Stimulated activated CD8-positive, alpha-beta memory T cell treated with anti-CD3 and anti-CD28 coated beads, Interleukin-15, amount 100 ng/mL, for 48 hours (primary cell): ENCODE measurements around the gene PGBD5.

Source experiments
- DNase-seq, 2 donors: peaks; one replicate each; pipeline ENCODE4 v3.0.0-alpha.2; 2020; ENCODE audit warnings: low read depth in 2 of 2

Gene PGBD5

DNA sequence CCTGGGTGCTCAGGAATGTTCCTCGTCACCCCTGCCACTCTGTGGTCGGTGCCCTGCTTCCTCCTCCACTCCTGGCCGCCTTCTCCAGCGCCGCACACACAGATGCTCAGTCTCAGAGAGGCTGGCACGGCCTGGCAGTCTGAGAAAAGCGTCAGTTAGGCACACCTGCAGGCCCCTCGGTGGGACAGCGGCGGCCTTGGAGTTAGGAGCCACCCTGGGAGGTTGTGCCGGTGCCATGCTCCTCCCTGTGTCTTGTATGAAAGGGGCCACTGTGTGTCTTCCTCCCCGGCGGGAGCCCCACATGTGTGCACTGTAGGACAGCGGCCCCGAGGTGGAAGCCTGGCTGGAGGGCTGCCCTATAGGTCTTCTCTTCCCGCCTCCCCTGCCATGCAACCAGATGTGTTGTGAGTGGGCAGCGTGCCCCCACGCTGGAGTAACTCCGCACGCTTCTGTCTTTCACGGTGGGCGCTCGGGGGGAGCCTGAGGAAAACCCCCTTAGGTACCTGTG lies 145.2 kb downstream of the PGBD5 start:
- DNase-seq = no peak

DNA sequence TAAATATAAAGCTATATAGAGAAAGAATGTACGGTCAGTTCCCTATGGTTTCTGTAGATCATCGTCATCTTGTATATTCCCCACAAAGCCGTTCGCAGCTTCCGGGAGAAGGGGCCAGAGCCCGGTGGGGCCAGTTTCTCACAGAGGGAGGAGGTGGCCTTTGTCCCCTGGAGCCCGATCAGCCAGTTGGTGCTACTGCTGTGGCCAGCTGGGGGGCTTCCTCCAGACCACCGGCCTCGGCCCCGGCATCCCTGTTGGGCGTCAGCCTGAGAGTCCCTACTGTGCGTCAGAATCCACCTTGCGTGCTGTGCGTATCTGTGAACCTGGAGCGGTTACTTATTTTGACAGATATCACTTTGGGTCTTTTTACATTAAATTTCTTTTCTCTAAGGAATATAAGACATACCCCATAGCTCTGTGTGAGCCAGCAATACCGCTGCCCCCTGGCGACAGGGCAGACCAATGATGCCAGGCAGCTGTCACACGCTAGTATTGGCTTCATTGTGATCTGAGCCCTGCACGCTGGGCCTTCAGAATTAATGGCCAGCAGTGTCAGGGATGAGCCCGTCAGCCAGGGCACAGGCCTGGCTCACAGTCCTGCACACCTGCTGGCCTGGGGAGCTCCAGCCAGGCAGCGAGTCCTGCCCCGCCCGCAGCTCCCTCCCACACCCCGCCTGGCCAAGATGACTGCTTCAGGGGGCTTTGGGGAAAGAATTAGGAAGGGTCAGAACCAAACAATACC lies 145.9 kb downstream of the PGBD5 start:
- no peak for DNase-seq

DNA sequence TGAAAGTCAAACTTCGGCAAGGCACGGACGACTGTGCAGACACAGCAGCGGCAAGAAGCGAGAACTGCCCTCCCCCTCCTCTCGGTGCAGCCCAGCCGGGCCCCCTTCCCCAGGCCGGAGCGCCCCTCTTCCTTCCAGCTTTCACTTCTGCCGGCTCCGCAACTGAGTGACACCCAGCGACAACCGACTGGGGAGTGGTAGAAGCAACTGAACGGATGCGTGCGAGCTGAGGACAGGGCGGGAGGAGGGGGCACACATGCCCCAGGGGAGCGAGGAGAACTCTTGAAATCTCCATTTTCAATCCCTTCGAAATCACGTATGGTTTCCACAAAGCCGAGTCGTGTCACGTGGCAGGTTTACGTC lies 146.6 kb downstream of the PGBD5 start:
- DNase-seq = no peak

DNA sequence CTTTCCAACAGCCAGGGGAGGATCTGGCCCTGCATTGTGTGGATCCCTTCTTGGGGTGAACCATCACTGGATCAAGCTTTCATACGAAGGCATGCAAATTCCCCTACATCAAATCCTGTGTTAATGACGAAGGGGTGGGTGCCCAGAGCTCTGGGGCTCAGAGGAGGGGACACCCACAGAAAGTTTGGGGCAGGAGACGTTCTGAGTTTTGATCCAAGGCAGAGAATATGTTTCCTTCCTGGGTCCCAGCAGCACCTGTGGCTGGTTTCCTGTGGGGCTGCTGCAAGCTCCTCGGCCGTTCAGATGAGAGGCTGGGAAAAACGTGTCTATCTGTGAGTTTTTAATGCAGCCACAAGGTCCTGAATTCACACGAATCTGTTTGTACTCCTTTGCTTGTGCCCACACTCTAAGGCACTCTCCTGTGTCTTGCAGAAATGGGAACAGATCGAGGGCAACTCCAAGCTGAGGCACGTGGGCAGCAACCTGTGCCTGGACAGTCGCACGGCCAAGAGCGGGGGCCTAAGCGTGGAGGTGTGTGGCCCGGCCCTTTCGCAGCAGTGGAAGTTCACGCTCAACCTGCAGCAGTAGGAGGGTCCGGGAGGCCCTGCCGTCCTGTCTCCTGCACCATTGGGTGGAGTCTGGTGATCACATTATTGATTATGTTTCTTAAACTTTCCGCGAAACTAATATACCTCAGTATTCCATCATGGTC lies 147.1 kb downstream of the PGBD5 start:
- DNase-seq = no peak

DNA sequence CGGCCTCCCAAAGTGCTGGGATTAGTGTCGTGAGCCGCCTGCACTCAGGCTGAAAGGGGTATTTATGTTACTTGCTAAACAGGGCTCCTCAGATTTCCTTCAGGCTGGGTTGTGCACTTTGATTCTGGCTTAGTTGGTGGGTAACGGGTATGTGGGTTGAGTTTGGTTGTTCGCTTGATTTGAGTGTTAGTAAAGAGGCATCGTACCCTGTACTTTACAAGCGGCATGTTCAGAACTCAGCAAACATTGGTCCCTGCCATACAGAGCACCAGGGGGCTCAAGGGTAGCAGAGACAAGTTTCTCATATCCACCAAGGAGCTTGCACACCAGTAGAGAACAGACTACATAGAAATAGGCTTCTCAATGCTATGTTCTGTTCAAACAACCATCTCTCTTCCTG lies 147.8 kb downstream of the PGBD5 start:
- DNase-seq = no peak

DNA sequence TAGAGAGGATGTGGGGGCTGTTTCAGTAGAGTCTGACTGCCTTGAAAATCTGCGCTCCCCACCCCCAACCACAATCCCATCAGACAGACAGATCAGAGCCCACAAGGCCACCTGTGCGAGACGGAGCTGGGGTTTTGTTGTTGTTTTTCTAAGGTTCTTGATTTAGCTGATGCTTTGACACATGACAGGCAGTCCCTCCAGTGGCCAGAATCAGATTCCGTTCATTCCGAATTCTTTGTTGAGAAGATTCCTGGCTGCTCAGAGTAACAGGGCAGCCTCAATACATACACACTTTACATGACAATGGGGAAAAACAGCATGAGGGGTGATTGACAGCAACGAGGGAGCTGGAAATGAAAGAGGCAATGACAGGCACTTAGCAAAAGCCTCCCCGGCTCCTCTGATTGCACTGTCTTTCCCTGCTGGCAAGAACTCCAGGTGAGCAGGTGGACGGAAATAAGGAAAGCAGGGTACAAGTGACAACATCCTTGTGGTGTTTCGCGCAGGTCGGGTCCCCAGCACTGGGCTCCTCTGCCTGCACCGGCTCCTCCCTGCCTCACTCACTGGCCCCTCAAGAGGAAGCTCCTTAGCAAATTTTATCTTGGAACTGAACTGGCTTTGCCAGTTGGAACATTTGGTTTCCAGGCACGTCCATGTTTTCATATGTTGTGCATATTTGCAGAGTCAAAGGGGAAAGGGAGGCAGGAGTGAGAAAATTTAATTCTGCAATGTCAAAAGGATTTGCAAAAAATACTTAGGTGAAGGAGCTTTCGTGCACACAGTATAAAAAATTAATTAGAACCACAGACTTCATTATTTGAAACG lies 148.7 kb downstream of the PGBD5 start:
- no peak for DNase-seq

DNA sequence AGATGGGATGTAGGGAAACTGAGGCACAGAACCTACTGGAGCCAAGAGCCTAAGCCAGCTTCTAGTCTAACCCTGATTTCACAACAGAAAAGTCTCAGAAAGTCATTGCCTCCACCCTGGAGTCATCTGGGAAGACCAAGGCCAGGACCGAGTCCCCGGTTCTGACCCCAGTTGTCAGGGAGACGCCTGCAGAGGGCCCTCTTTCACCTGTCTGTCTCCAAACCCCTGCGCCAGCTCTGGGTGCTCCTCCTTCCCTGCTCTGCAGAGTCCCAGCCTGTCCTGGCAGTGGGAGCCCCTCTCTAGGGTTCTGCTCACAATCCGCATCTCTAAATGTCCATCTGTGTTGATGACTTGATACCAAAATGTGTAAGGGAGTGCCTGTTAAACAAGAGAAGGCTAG lies 149.7 kb downstream of the PGBD5 start:
- no peak for DNase-seq

DNA sequence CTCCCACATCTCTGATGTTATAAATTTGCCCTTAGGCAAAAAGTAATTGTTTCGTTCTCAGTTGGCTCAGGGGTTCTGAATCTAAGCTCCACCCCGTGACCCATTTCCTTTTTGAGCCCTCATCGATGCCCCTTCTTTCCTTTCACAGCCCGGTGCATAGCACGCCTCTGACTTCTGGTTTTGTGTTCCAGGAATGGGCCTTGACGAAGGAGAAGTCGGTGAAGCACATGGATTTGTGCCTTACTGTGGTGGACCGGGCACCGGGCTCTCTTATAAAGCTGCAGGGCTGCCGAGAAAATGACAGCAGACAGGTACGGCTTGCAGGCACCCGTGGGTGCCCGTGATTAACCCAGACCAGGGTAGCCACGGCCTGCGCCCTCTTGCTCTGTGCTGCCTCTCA lies 151.9 kb downstream of the PGBD5 start:
- DNase-seq = no peak

DNA sequence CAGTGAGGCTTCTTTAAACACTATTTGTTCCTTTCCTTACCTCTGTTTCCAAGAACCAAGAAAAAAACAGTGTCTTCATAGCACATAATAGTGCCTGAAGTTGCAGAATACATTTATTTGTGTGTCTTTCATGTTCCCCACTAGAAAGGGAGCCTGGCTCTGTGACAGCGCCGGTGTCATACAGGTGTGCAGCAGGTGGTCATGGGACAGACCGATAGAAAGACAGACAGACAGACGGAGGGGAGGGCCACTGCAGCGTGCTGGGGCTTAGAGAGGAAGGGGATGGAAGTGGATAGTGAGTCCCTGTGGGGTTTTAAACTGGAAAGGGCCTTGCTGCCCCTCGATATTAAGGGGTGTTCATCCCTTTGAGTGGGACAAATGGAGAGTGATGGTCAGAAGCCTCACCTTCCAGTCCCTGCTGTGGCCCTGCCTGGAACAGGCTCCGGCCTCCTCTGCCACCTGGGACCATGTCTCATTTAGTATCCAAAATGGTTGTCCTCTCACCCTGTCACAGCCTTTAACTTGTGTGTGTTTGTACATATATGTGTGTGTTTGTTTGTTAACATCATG lies 152.9 kb downstream of the PGBD5 start:
- no peak for DNase-seq

DNA sequence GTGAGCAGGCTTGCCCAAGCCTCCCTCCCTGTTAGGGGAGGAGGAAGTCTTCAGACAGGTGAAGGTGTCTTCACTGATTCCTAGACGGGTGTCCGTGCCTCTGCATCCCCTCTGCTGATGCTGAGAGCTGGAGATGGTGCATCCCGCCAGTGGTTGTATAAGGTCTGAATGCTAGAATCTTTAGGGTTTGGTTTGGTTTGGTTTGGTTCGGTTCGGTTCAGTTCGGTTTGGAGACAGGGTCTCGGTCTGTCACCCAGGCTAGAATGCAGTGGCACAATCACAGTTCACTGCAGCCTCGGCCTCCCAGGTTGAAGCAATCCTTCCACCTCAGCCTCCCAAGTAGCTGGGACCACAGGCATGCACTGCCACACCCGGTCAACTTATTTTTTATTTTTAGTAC lies 153.6 kb downstream of the PGBD5 start:
- no peak for DNase-seq

DNA sequence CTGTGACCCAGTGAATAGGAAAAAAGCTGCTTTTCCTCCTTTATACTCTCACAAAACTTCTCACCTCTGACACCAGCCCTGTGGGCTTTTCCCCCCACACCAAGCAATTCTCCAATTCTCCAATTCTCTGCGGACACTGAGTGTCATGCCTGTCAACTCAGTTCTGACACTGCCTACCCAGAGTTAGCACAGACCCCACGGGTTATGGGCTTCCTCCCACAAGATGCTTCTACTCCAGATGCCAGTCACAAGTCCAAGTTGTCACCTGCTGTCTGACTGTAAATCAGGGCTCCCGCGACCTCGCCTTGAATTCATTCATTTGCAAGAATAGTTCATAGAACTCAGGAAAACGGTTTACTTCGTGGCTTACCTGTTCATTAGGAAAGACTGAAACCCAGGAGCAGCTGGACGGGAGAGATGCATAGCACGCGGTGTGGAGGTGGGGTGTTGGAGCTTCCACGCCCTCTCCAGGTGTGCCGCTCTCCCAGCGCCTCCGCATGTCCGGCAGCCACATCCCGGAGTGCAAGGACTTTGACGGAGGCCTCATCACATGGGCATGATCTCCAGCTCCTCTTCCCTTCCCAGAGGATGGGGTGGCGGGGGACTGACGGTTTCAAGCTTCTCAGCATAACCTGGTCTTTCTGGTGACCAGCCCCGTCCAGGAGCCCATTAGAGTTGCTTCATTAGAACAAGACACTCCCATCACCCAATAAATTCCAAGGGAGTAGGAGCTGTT lies 154.7 kb downstream of the PGBD5 start:
- DNase-seq = no peak

DNA sequence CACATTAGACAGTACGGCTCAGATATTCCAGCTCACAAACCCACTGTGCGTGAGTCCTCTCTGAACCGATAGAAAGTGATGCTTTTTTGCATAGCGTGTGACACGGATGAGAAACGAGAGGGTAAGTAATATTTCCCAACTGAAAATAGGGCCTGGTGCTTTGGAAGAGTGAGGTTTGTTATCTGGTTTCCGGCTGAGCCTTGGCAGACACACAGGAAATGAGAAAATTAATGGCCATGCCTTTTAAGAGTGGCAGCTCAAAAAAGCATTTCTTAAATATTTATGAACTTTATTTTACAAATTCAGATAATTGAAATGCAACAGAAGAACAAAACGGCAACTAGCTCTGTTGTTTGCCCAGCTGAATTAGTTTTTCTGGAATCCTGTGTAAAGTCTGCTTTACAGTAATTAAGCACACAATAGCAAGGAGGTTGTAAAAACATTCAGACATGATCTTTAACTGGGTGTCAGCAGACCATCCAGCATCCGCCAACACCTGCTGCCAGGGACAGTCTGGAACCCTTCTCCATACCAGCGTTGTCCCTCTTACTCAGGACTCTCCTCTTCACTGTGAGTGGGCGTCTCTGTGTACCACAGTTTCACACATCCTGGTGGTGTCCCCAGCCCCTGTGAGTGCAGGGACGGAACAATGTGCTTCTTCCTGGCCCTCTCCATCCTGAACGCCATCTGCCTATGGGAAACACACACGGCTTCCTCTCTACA lies 155.4 kb downstream of the PGBD5 start:
- peak in 1 of 2 donors; percentile 22 for DNase-seq

DNA sequence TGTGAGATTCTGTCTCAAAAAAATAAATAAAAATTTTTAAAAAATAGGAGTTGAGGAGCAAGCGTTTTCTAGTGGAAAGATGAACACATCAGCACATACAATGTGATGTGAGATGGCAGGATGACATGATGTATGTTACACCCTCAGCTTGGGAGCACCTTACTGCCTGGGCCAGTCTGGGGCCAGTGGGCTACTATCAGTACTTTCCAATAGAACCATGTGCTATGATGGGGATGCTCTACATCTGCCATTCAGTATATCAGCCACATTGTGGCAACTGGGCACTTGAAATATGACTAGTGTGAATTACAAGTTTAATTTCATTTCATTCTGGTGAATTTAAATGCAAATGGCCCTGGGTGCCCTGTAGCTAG lies 156.0 kb downstream of the PGBD5 start:
- no peak for DNase-seq

DNA sequence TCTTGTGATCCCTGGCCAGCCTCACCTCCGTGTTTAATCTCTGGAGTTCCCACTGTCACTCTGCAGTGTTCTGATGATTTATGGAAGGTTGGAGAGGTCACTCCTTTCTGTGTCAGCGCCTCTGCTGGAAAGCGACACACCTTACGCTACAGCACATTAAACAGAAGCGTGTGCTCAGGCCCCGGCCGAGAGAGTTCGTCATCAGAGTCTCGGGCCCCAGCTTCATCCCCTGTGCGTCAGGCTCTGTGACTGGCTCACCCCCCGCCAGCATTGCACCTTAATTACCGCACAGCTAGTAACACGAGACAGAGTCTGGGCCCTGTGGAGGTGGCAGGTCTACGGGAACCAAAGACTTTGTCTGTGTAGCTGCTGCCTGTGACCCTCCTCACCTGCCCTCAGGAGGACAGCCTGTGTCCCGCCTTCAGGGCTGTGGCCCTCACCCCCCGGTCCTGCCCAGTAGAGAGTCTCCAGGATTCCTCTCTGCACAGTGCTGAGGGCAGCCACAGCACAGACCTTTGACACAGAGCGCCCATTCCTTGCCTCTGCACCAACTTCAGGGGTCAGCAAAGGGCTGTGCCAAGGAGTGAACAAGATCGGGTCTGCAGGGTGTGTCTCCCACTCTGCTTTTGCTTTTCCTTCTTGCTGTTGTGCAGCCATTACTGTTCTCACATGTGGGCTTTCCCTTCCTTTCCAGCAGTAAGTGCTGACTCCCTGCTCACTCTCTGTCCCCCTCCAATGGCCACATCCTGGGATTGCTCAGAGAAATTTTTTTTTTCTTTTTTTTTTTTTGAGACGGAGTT lies 157.6 kb downstream of the PGBD5 start:
- no peak for DNase-seq

DNA sequence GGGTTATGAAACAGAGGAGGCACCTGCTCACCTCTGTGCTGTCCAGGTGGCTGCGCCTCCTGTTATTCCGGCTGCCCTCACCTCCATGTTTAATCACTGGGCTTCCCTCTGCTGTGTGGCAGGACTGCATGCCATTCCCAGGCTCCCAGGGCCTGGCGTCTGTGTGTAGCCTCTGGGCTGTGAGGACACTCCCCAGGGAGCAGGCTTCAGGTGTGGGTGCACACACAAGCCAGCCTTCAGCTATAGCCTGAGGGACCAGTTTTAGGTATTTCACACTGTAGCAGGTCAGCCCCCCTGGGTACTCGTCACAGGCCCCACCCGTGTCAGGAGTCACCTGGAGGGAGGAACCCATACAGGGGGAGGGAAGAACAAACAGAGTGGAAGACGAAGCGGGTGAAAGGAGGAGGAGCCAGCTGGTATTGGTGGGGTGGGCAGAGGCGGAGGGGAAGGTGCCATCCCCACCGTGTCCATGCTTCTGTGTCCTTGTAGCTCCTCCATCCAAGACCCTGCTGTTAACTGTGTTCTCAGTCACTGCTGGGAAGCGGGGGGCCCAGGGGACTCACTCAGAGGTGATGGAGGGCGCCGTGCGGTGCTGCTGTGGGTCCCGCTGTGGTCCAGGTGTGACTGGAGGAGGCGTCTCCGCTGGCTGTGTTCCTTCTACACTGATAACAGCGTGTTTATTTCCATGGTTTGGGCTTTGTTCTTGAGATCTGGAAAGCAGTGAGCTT lies 158.6 kb downstream of the PGBD5 start:
- no peak for DNase-seq

DNA sequence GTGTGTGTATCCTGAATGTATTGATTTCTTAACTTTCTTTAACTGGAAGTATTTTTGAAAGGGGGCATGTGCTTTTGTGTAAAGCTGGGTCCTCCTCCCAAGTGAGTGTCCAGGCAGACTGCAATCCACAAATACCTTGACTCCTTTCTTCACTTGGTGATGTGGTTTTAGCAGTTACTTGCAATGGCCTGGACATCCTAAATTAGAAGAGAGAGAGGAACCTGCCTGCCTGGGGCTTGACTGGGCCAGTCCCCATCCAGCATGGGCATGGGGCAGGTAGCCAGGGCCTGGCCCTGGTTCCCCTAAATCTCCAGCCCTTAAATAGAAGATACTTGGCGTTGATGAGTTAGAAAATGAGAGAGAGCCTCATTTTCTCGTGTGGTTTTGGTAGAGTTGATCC lies 159.7 kb downstream of the PGBD5 start:
- no peak for DNase-seq

DNA sequence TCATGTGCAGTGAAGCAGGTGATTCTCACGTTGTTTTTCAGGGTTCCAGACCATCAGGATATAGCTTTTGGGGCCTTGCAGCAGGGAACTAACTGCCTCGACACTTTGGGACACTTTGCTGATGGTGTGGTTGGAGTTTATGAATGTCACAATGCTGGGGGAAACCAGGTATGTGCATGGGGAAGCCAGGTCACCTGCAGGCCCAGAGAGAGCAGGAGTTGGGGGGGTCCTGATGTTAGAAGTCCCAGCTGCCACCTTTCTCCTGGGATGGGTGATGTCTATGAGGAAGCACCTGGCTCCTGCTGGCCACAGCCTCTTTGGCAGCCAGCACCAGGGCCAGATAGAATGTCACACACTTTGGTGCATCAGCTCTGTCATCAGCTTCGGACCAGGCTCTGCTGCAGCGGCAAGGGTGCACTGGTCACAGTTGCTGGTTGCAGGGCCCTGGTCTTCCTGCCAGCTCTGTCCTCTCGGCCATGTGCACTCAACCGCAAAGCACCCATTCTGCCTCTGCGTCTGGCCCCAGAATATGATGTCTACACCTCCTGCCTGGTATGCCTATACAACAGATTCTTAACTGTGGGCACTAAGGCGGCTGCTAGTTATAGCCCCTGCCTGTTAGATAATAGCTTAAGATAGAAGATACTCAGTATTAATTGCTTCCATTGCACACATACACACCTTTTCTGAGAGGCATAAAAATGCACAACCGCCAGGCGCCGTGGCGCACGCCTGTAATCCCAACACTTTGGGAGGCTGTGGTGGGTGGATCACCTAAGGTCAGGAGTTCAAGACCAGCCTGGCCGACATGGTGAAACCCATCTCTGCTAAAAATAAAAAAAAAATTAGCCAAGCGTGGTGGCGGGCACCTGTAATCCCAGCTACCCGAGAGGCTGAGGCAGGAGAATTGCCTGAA lies 160.7 kb downstream of the PGBD5 start:
- DNase-seq = no peak
